Heart right ventricle (tissue), 16 donors: ENCODE results near the gene PPM1B. TPM values are rescaled to one million over a fixed set of nuclear protein-coding genes. Genes with fewer than 3 reads are reported as not detected.

ENCODE experiments used
- ATAC-seq, 8 donors: fragments of 200-7000 bp; cut with Tn5 transposase; one replicate each; pipeline ENCODE4 v1.9.1; 2020; ENCODE audit warnings: mild to moderate bottlenecking in 8 of 8, moderate library complexity in 8 of 8, moderate number of reproducible peaks in 1 of 8
- DNase-seq, 2 donors: peaks; one replicate each; pipeline ENCODE4 v3.0.0-alpha.2; 2020
- H3K27ac ChIP-seq, 10 donors: fragments of 200-600 bp; sonication (generic) in 2 of 10; one replicate each; pipeline versions ENCODE4 v1.5.0 to v1.8.0; 2020 to 2022; ENCODE audit warnings: mild to moderate bottlenecking in 3 of 10
- H3K27me3 ChIP-seq, 7 donors: fragments of 200-600 bp; one replicate each; pipeline ENCODE4 v1.8.0; 2021 to 2022; ENCODE audit warnings: mild to moderate bottlenecking in 2 of 7
- H3K36me3 ChIP-seq, 9 donors: fragments of 200-600 bp; sonication (generic) in 1 of 9; one replicate each; pipeline versions ENCODE4 v1.5.0 to v1.8.0; 2020 to 2022; ENCODE audit warnings: mild to moderate bottlenecking in 2 of 9
- H3K4me1 ChIP-seq, 9 donors: fragments of 200-600 bp; sonication (generic) in 1 of 9; one replicate each; pipeline versions ENCODE4 v1.5.0 to v1.8.0; 2020 to 2022; ENCODE audit warnings: mild to moderate bottlenecking in 4 of 9
- H3K4me3 ChIP-seq, 10 donors: fragments of 200-600 bp; sonication (generic) in 2 of 10; one replicate each; pipeline versions ENCODE4 v1.5.0 to v1.8.0; 2020 to 2022; ENCODE audit warnings: mild to moderate bottlenecking in 7 of 10, moderate library complexity in 2 of 10
- H3K9me3 ChIP-seq, 11 donors: fragments of 200-600 bp in 10 of 11; sonication (generic) in 2 of 11; one replicate each; pipeline versions ENCODE4 v1.5.0 to v1.8.0; 2013 to 2022; ENCODE audit warnings: mild to moderate bottlenecking in 2 of 11, control low read depth in 1 of 11, moderate library complexity in 1 of 11
- CTCF ChIP-seq, 9 donors: fragments of 200-600 bp; sonication (generic) in 2 of 9; IDR thresholded peaks; one replicate each; pipeline versions ENCODE4 v1.5.0 to v1.8.0; 2021 to 2022; ENCODE audit warnings: antibody characterized with exemption in 9 of 9, mild to moderate bottlenecking in 5 of 9, moderate library complexity in 1 of 9
- WGBS, 2 donors: extraction: QIAGEN DNeasy Blood & Tissue Kit; methylation state at CpG; one replicate each; pipeline ENCODE4 v1.1.7; 2013; ENCODE audit warnings: inconsistent platforms in 1 of 2; 5-methylcytosine and 5-hydroxymethylcytosine counted together
- intact Hi-C, 10 donors: fragments of 100-400 bp; cut with DNase I; formaldehyde crosslinking; loops; one replicate each; pipeline versions ENCODE4 v1.11.1 to v1.14.2; 2022
- polyA plus RNA-seq, 2 donors: library from polyadenylated mRNA; stranded (reverse); fragments of 200-250 nt; gene quantifications; one replicate each; pipeline ENCODE4 v1.2.3, GENCODE V29; 2013
- total RNA-seq, 10 donors: library from RNA; stranded (reverse); fragmentation: NEBNext Ultra II Directional in 3 of 10; extraction: Animal tissue kit (Norgen Biotek cat#: 25700) in 3 of 10; gene quantifications; one replicate each; pipeline versions ENCODE4 v1.2.1 to v1.2.4, GENCODE V29; 2021 to 2023
- donor health status: Arrhythmogenic right ventricular cardiomyopathy.
- donor health status: ischemic (EF 13 %, LVEDD 7.1; RV severe dilation, severe dysfunction).
- donor health status: healthy with polysubstance abuse.
- donor health status: DM: no; HTN: yes; CAD: no.
- donor health status: DM: no; HTN: no; CAD: no.
- donor health status: ischemic (EF 25% LVEDD 6.9; RV normal size, moderate dysfunction).
- donor health status: ischemic (EF 25% LVEDD 5.7; RV mildly dilated, moderate dysfunction).
- donor health status: healthy.
- donor health status: DM: yes; HTN: yes; CAD: no.
- donor health status: Ischemic cardiomyopathy.
- donor health status: ischemic (EF 35%, LVEDD 5.7; RV mildly dilated, moderate dysfunction).
- donor health status: nonischemic (EF 11% LVEDD 7.7; RV severe dilation, severe dysfunction).
- donor health status: DM: yes; HTN: yes; CAD: no.
- donor health status: PGD.
- donor health status: ischemic (EF 29% LVEDD 5.4; RV normal size, mild dysfunction).
- donor health status: nonischemic (EF 23%, LVEDD 6.1; RV moderate dilation, normal function).

PPM1B gene
- total and polyA plus RNA-seq, 12 donors, result 20.7 to 69.5 (median 55.2) TPM

GRCh38 chr2:44178950-44179349, 10.3 kb downstream of the PPM1B start:
- TF ChIP-seq CTCF (IDR thresholded peaks at IDR 0.05), result no peak
- Histone ChIP-seq H3K27ac (no peak overlapping the region), H3K9me3 (no peaks in the 10 kb centered on the region), H3K27me3 (no peaks in the 10 kb centered on the region), H3K4me1 (peaks cover 0 to 54% (median 16%) of the 10 kb centered on the region in 9 donors), H3K36me3 (peaks cover 0 to 15% (median 0%) of the 10 kb centered on the region in 9 donors), H3K4me3 (no peak overlapping the region)
- intact Hi-C loops, result no loop called here
- DNase-seq (no peak), ATAC-seq (no peak)

- ATAC-seq, result no peak
- H3K27ac ChIP-seq, result no peak overlapping the region
- peaks cover 0 to 63% (median 24%) of the 10 kb centered on the region in 9 donors for H3K4me1 ChIP-seq
- peaks cover 0 to 15% (median 0%) of the 10 kb centered on the region in 9 donors for H3K36me3 ChIP-seq
- intact Hi-C loops, result no loop called here
- DNase-seq, result no peak
- H3K27me3 ChIP-seq, result no peaks in the 10 kb centered on the region
- no peak for TF ChIP-seq CTCF (IDR thresholded peaks at IDR 0.05)
- no peak overlapping the region for H3K4me3 ChIP-seq
- WGBS, 2 donors, result 95 to 98% methylated on average over 2 of the region's 2 CpGs
- no peaks in the 10 kb centered on the region for H3K9me3 ChIP-seq
Measured at GRCh38 chr2:44181648-44182047, 13.0 kb downstream of the PPM1B start.

- no peak for TF ChIP-seq CTCF (IDR thresholded peaks at IDR 0.05)
- WGBS, 2 donors, result 76 to 81% methylated on average over 3 of the region's 3 CpGs
- ATAC-seq (peak in 1 of 8 donors; percentile 24), DNase-seq (no peak)
- peaks cover 0 to 75% (median 19%) of the 10 kb centered on the region in 9 donors for H3K4me1 ChIP-seq
- H3K27ac ChIP-seq, result peak overlapping the region in 1 of 10 donors; percentile 49
- peaks cover 0 to 6% (median 0%) of the 10 kb centered on the region in 9 donors for H3K36me3 ChIP-seq
- no peak overlapping the region for H3K4me3 ChIP-seq
- no peaks in the 10 kb centered on the region for H3K9me3 ChIP-seq
- H3K27me3 ChIP-seq, result no peaks in the 10 kb centered on the region
- intact Hi-C loops, result no loop called here
Measured at GRCh38 chr2:44184106-44184505, 15.4 kb downstream of the PPM1B start.

- Histone ChIP-seq H3K9me3 (no peaks in the 10 kb centered on the region), H3K36me3 (no peaks in the 10 kb centered on the region), H3K27me3 (no peaks in the 10 kb centered on the region), H3K27ac (no peak overlapping the region), H3K4me3 (no peak overlapping the region), H3K4me1 (peaks cover 0 to 81% (median 15%) of the 10 kb centered on the region in 9 donors)
- DNase-seq (no peak), ATAC-seq (no peak)
- no peak for TF ChIP-seq CTCF (IDR thresholded peaks at IDR 0.05)
- intact Hi-C loops, result no loop called here
Measured at GRCh38 chr2:44186810-44187209, 18.1 kb downstream of the PPM1B start.
